ENCODE results near the gene SLF2. TPM values are rescaled to one million over a fixed set of nuclear protein-coding genes. Genes with fewer than 3 reads are reported as not detected.

Gene SLF2
- total RNA-seq, 1 experiment from 2014 or later: 43.0 TPM

GRCh38 chr10:100962351-100963080 lies 49.8 kb downstream of the SLF2 start:
- POLR2A ChIA-PET: no interaction called here
- Histone ChIP-seq H4K20me1 (ENCODE audit: insufficient read depth) (no peaks in the 10 kb centered on the region), H3K4me1 (ENCODE audit: control insufficient read depth in 1 of 2, insufficient read depth in 2 of 2, low read length in 2 of 2) (no peaks in the 10 kb centered on the region)

More at GRCh38 chr10:100962351-100963080, 49.8 kb downstream of the SLF2 start:
- TF ChIP-seq ZBTB33 (IDR thresholded peaks at IDR 0.05; ENCODE audit: extremely low read depth, insufficient replicate concordance, low read length) (no peak), POLR2AphosphoS5 (IDR thresholded peaks at IDR 0.05; ENCODE audit: low read depth, low read length) (no peak), CEBPB (IDR thresholded peaks at IDR 0.05; ENCODE audit: low read depth) (no peak), CTCF (IDR thresholded peaks at IDR 0.05 in 2 of 3, conservative IDR thresholded peaks at IDR 0.05 in 1 of 3; ENCODE audit: borderline replicate concordance in 1 of 3, insufficient read depth in 1 of 3, low read depth in 2 of 3, low read length in 2 of 3) (no peak), EGR1 (IDR thresholded peaks at IDR 0.05; ENCODE audit: low read depth) (no peak), RAD21 (IDR thresholded peaks at IDR 0.05; ENCODE audit: low read depth) (no peak), SIN3A (IDR thresholded peaks at IDR 0.05; ENCODE audit: low read depth) (no peak), TCF7L2 (IDR thresholded peaks at IDR 0.05; ENCODE audit: borderline replicate concordance, extremely low read depth, insufficient read depth, insufficient read length) (no peak), POLR2A (IDR thresholded peaks at IDR 0.05; ENCODE audit: borderline replicate concordance, extremely low read depth, insufficient read depth, insufficient read length) (no peak)
- RAD21 ChIA-PET (ENCODE audit: low non-redundant PET in 1 of 2, low total read pairs in 2 of 2, uncharacterized antibody in 2 of 2, unreplicated experiment in 2 of 2): no interaction called here
- Histone ChIP-seq H3K9me2 (ENCODE audit: insufficient read depth) (no peaks in the 10 kb centered on the region), H3K36me3 (ENCODE audit: control insufficient read depth in 1 of 2, insufficient read depth in 2 of 2, low read length in 2 of 2) (peaks cover 30 to 53% of the 10 kb centered on the region in 2 experiments; a peak in 3 of 4 replicates), H3K4me2 (ENCODE audit: low read length) (no peak overlapping the region), H2AFZ (ENCODE audit: low read depth, low read length, poor library complexity, severe bottlenecking) (no peak overlapping the region), H3K79me2 (ENCODE audit: insufficient read depth, low read length) (no peaks in the 10 kb centered on the region), H3K9ac (ENCODE audit: low read length) (no peak overlapping the region), H3K4me3 (replicated peaks in 1 of 2; ENCODE audit: low read depth in 1 of 2, low read length in 2 of 2) (no peak overlapping the region), H3K27ac (ENCODE audit: low read depth, low read length) (no peak overlapping the region), H3K27me3 (ENCODE audit: insufficient read depth, low read length) (no peaks in the 10 kb centered on the region), H3K9me3 (ENCODE audit: control insufficient read depth in 1 of 2, insufficient read depth in 1 of 2, low read depth in 1 of 2, low read length in 2 of 2) (no peaks in the 10 kb centered on the region)
- BruUV-seq (replicated peaks): TSS peak; percentile 14
- CTCF ChIA-PET: no interaction called here
- ATAC-seq (no peak), DNase-seq (ENCODE audit: low read depth, low spot score) (no peak)
- intact Hi-C loops (cut with micrococcal nuclease): no loop called here

Measured in HCT116 (cell line).